Prostate gland (tissue), 2 donors: ENCODE measurements around the gene TEX264.

Experiments used
- POLR2A ChIP-seq: fragments of 450-650 bp; IDR thresholded peaks from one replicate; pipeline ENCODE4 v1.6.1; 2016; ENCODE audit warnings: antibody characterized with exemption, mild to moderate bottlenecking
- TF ChIP-seq, protein P1 (sequence below), 4 experiments: fragments of 200-600 bp in 2 of 4; fragments of 450-650 bp in 2 of 4; sonication (generic) in 2 of 4; IDR thresholded peaks; 1 replicate in 3 of 4; 2 replicates in 1 of 4; pipeline ENCODE4 v1.5.1; 2016 to 2019; ENCODE audit warnings: antibody characterized with exemption in 4 of 4, mild to moderate bottlenecking in 2 of 4, moderate library complexity in 2 of 4

GRCh38 chr3:51679777-51680176 lies 8.7 kb downstream of the TEX264 start:
- TF ChIP-seq, protein P1, sequence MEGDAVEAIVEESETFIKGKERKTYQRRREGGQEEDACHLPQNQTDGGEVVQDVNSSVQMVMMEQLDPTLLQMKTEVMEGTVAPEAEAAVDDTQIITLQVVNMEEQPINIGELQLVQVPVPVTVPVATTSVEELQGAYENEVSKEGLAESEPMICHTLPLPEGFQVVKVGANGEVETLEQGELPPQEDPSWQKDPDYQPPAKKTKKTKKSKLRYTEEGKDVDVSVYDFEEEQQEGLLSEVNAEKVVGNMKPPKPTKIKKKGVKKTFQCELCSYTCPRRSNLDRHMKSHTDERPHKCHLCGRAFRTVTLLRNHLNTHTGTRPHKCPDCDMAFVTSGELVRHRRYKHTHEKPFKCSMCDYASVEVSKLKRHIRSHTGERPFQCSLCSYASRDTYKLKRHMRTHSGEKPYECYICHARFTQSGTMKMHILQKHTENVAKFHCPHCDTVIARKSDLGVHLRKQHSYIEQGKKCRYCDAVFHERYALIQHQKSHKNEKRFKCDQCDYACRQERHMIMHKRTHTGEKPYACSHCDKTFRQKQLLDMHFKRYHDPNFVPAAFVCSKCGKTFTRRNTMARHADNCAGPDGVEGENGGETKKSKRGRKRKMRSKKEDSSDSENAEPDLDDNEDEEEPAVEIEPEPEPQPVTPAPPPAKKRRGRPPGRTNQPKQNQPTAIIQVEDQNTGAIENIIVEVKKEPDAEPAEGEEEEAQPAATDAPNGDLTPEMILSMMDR (IDR thresholded peaks at IDR 0.05), result no peak
- no peak for TF ChIP-seq POLR2A
